HL-60 (cell line): ENCODE results near the gene HHIP.

Experiments
- DNase-seq, 2 experiments: peaks; one replicate each; pipeline ENCODE4 v3.0.0-alpha.2; 2010 to 2020; ENCODE audit warnings: low read depth in 1 of 2, low spot score in 1 of 2
- H3K27ac ChIP-seq: fragments of 250-450 bp; sonication (Bioruptor Pico); replicated peaks from 2 replicates; pipeline ENCODE4 v1.5.1; 2020; ENCODE audit warnings: mild to moderate bottlenecking, moderate library complexity
- H3K27me3 ChIP-seq: fragments of 250-450 bp; sonication (Bioruptor Pico); 2 replicates; pipeline ENCODE4 v1.5.1; 2021; ENCODE audit warnings: mild to moderate bottlenecking, moderate library complexity; ENCODE audit not compliant: insufficient read depth, poor library complexity, severe bottlenecking
- H3K4me3 ChIP-seq: replicated peaks from 2 replicates; pipeline ENCODE4 v1.5.1; 2011; ENCODE audit warnings: mild to moderate bottlenecking, control low read depth, low read length; ENCODE audit not compliant: insufficient read depth
- CTCF ChIP-seq: IDR thresholded peaks from one replicate; pipeline ENCODE4 v1.5.1; 2011; ENCODE audit warnings: low read length, control low read depth, inconsistent platforms; ENCODE audit not compliant: insufficient read depth
- GABPA ChIP-seq: IDR thresholded peaks from 2 replicates; pipeline ENCODE4 v1.6.1; 2012; ENCODE audit warnings: low read depth
- POLR2AphosphoS5 ChIP-seq: IDR thresholded peaks from 2 replicates; pipeline ENCODE4 v1.6.1; 2012; ENCODE audit warnings: low read depth
- REST ChIP-seq: IDR thresholded peaks from 2 replicates; pipeline ENCODE4 v1.6.1; 2012; ENCODE audit warnings: low read depth; ENCODE audit not compliant: insufficient replicate concordance
- SPI1 ChIP-seq: IDR thresholded peaks from 2 replicates; pipeline ENCODE4 v1.6.1; 2012; ENCODE audit warnings: low read depth, mild to moderate bottlenecking, borderline replicate concordance

The HHIP gene

GRCh38 chr4:144633215-144633614, 12.7 kb upstream of the HHIP start:
- Histone ChIP-seq H3K27ac (no peak overlapping the region), H3K4me3 (no peak overlapping the region), H3K27me3 (no peaks in the 10 kb centered on the region)
- no peak for DNase-seq
- TF ChIP-seq REST (no peak), CTCF (no peak), POLR2AphosphoS5 (no peak), GABPA (no peak), SPI1 (peak; percentile 60; the same call in 1 of the 2 replicates)

- TF ChIP-seq GABPA: no peak
- TF ChIP-seq SPI1: no peak
- TF ChIP-seq CTCF: no peak
- no peak for TF ChIP-seq REST
- no peak for TF ChIP-seq POLR2AphosphoS5
- DNase-seq: no peak
- H3K27me3 ChIP-seq: peaks cover 7% of the 10 kb centered on the region
- H3K27ac ChIP-seq: no peak overlapping the region
- no peak overlapping the region for H3K4me3 ChIP-seq
Observed at GRCh38 chr4:144634978-144635747, 10.8 kb upstream of the HHIP start.

- H3K27ac ChIP-seq: no peak overlapping the region
- H3K27me3 ChIP-seq: peaks cover 27% of the 10 kb centered on the region
- no peak overlapping the region for H3K4me3 ChIP-seq
- DNase-seq: no peak
- TF ChIP-seq REST (no peak), POLR2AphosphoS5 (no peak), CTCF (no peak), GABPA (no peak), SPI1 (no peak)
Observed at GRCh38 chr4:144644368-144645101, 1.4 kb upstream of the HHIP start.
